ENCODE measurements around the gene FAM219A. TPM values are rescaled to one million over a fixed set of nuclear protein-coding genes. Genes with fewer than 3 reads are reported as not detected.

Gene FAM219A
- total RNA-seq, 1 donor from 2014 or later = 17.5 TPM

GRCh38 chr9:34431667-34432066 lies 26.7 kb downstream of the FAM219A start:
- Mint-ChIP-seq H3K27ac (no peak overlapping the region), H3K27me3 (no peaks in the 10 kb centered on the region), H3K9me3 (ENCODE audit: low read depth) (no peaks in the 10 kb centered on the region), H3K4me3 (ENCODE audit: low read depth) (no peak overlapping the region), H3K36me3 (ENCODE audit: insufficient read depth) (no peaks in the 10 kb centered on the region), H3K4me1 (ENCODE audit: low read depth) (no peaks in the 10 kb centered on the region)
- no peak for TF ChIP-seq CTCF (IDR thresholded peaks at IDR 0.05; ENCODE audit: unreplicated experiment)
- no peak for DNase-seq (ENCODE audit: low spot score, unreplicated experiment)

GRCh38 chr9:34430843-34431437 lies 27.4 kb downstream of the FAM219A start:
- H3K4me3 Mint-ChIP-seq (ENCODE audit: low read depth) = no peak overlapping the region
- H3K27ac Mint-ChIP-seq = no peak overlapping the region
- H3K9me3 Mint-ChIP-seq (ENCODE audit: low read depth) = no peaks in the 10 kb centered on the region
- no peaks in the 10 kb centered on the region for H3K4me1 Mint-ChIP-seq (ENCODE audit: low read depth)
- peak; percentile 44 for DNase-seq (ENCODE audit: low spot score, unreplicated experiment)
- TF ChIP-seq CTCF (IDR thresholded peaks at IDR 0.05; ENCODE audit: unreplicated experiment) = no peak
- no peaks in the 10 kb centered on the region for H3K27me3 Mint-ChIP-seq
- no peaks in the 10 kb centered on the region for H3K36me3 Mint-ChIP-seq (ENCODE audit: insufficient read depth)

GRCh38 chr9:34428325-34428958 lies 29.9 kb downstream of the FAM219A start:
- H3K27ac Mint-ChIP-seq = no peak overlapping the region
- H3K9me3 Mint-ChIP-seq (ENCODE audit: low read depth) = no peaks in the 10 kb centered on the region
- no peak for TF ChIP-seq CTCF (IDR thresholded peaks at IDR 0.05; ENCODE audit: unreplicated experiment)
- H3K4me1 Mint-ChIP-seq (ENCODE audit: low read depth) = no peaks in the 10 kb centered on the region
- H3K4me3 Mint-ChIP-seq (ENCODE audit: low read depth) = no peak overlapping the region
- no peaks in the 10 kb centered on the region for H3K27me3 Mint-ChIP-seq
- no peaks in the 10 kb centered on the region for H3K36me3 Mint-ChIP-seq (ENCODE audit: insufficient read depth)
- no peak for DNase-seq (ENCODE audit: low spot score, unreplicated experiment)

- Mint-ChIP-seq H3K36me3 (ENCODE audit: insufficient read depth) (no peaks in the 10 kb centered on the region), H3K4me3 (ENCODE audit: low read depth) (no peak overlapping the region), H3K4me1 (ENCODE audit: low read depth) (no peaks in the 10 kb centered on the region), H3K9me3 (ENCODE audit: low read depth) (no peaks in the 10 kb centered on the region), H3K27me3 (no peaks in the 10 kb centered on the region), H3K27ac (no peak overlapping the region)
- DNase-seq (ENCODE audit: low spot score, unreplicated experiment) = no peak
- no peak for TF ChIP-seq CTCF (IDR thresholded peaks at IDR 0.05; ENCODE audit: unreplicated experiment)
These were observed 31.9 kb downstream of the FAM219A start for GRCh38 chr9:34426347-34427074.

GRCh38 chr9:34419716-34420504 lies 38.5 kb downstream of the FAM219A start:
- H3K4me3 Mint-ChIP-seq (ENCODE audit: low read depth) = no peak overlapping the region
- H3K9me3 Mint-ChIP-seq (ENCODE audit: low read depth) = no peaks in the 10 kb centered on the region
- no peak for TF ChIP-seq CTCF (IDR thresholded peaks at IDR 0.05; ENCODE audit: unreplicated experiment)
- no peak overlapping the region for H3K27ac Mint-ChIP-seq
- no peak for DNase-seq (ENCODE audit: low spot score, unreplicated experiment)
- no peaks in the 10 kb centered on the region for H3K27me3 Mint-ChIP-seq
- H3K4me1 Mint-ChIP-seq (ENCODE audit: low read depth) = no peaks in the 10 kb centered on the region
- no peaks in the 10 kb centered on the region for H3K36me3 Mint-ChIP-seq (ENCODE audit: insufficient read depth)

Data from progenitor cell of endocrine pancreas (in vitro differentiated cells).